Myocyte (in vitro differentiated cells): Measurements from ENCODE around the gene NEU3. TPM values are rescaled to one million over a fixed set of nuclear protein-coding genes. Genes with fewer than 3 reads are reported as not detected.
"Not testable (repeated sequence)": the region's sequence is repeated elsewhere in the genome, so short reads cannot be mapped to it uniquely, and the experiment has no call there.

Experiments
- DNase-seq: peaks from one replicate; pipeline ENCODE4 v3.0.0-alpha.2; 2012; ENCODE audit warnings: low read depth
- total RNA-seq: library from RNA; depleted of rRNA; stranded (reverse); fragments of >200 nt; gene quantifications from 2 replicates; pipeline ENCODE4 v1.2.3, GENCODE V29; 2014

Gene NEU3
- total RNA-seq, 1 donor from 2014 or later = 6.2 TPM

DNA sequence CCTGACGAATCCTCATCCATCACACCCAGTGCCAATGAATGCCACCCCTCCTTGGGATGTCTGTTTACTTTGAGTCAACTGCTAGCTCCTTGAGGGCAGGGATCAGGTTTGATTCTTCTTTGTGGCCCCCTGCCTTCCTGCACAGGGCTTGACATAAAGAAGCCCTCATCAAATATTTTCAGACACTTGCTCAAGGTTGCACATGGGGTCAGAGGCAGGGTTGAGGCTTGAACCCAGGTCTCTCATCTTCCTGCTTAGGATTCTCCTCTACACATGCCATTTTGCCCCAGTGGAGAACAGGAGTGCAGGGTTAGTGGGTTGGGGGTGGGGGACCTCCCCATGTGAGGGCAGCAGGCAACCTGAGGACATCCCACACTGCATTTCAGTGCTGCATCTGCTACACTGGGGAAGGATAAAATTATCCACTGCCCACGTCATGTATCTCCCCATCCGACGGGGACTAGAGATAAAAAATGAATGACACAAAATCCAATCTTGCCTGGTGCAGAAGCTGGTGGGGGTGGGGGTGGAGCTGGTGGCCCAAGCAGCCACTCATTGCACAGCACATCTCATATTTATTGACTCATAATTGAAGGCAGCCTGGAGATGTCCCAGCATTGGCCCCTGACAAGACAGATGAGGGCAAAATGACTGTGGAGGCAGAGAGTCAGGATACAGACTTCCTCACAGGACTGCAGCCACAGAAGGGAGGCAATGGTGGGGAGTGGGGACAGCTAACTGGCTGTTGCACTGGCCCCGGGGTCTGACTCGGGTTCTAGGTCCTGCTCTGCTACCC is 41.3 kb downstream of the NEU3 start:
- peak; percentile 66 for DNase-seq

GRCh38 chr11:75031224-75031753 is 42.6 kb downstream of the NEU3 start:
- peak; percentile 59 for DNase-seq

DNA sequence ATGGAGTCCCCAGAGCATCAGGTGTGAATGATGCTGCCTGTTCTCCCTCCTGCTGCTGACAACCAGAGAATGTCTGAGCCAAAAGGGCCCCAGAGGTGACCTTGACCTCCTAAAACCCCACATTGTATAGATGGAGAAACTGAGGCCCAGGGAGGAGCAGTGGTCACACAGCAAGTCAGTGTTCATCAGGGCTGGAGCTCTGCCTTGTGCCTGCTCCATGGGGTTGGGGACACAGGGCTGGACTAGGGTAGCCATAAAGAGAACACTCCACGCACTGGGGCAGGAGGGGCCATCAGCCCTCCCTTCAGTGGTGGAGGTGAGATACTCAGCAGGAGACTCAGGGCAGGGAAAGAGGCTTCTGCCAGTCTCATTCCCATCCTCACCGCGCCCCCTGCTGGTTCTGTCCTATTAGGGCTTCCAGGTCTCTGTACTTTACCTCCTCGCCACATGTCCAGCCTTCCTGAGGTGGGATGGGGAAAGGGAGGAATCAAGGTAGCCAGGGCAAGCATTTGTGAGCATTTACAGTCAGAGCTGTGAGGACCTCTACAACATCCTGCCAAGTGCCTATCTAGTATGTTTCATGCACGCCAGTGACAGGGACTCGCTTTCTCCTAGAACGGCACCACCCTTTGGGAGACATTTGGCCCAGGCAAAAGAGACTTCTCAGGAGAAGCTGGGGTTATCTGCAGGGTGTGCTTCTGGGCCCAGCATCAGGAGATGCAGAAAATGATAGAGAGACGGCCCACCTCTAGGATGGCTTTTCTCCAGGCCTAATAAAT is 43.2 kb downstream of the NEU3 start:
- peak; percentile 71 for DNase-seq

DNA sequence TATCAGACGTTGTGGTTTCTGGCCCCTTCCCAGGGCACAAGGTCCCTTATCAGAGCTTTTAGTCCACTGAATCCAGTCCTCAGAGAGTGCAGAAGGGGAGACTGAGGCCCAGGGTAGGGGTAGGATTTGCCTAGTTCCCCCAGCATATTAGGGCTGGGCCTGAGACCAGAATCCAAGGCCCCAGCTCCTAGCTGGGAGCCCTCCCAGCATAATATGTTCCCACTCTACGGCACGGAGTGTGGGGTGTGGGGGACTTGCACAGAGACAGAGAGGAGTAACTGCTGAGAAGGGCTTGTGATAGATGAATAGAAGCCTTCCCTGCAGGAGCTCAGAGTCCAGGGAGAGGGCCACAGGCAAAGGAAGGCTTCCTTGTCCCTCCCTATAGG is 43.8 kb downstream of the NEU3 start:
- DNase-seq = no peak

- DNase-seq = no peak
Measured at GRCh38 chr11:75033916-75034315, 45.2 kb downstream of the NEU3 start.

DNA sequence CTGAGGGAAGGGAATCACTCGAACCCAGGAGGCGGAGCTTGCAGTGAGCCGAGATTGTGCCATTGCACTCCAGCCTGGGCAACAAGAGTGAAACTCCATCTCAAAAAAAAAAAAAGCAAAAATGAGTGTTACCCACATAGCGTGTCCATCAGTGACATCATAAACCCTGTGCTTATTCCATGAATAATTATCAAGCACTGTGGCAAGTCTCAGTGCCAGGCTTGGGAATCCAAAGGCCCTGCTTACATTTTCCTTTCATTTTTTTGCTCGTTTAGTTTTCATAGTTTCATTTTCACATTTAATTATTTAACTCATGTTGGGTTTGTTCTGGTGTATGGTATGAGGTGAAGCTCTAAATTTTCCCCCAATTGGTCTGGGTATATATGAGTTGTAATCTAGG is 46.5 kb downstream of the NEU3 start:
- DNase-seq = no peak

DNA sequence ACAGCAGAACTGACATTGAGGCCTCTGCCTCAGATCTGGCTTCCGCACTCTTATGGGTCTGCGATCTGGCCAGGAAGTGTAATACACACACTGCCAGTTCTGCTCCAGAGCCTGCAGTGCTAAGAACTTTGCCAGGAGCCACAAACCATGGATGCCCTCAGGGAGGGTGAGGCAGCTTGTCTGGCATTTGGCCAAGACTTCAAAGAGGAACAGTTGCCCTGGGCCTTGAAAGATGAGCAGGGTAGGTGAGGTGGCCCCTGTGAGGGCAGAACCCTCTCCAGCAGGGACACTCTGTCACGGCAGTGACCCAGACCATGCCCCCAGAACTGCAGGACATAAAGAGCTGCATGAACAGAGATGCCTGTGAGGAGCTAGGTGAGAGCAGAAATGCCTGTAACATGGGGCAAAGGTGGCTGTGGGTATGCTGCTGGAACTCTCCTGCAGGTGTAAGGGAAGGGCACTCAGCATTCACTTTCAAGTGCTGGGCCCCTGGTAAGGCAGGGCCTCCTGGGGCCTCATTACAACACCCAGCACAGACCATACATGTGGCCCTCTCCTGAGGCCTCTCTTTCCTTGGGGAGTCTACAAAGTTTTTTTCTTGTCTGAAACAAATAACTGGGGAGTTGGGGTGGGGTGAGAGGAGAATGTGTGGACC is 47.3 kb downstream of the NEU3 start:
- DNase-seq = peak; percentile 93

DNA sequence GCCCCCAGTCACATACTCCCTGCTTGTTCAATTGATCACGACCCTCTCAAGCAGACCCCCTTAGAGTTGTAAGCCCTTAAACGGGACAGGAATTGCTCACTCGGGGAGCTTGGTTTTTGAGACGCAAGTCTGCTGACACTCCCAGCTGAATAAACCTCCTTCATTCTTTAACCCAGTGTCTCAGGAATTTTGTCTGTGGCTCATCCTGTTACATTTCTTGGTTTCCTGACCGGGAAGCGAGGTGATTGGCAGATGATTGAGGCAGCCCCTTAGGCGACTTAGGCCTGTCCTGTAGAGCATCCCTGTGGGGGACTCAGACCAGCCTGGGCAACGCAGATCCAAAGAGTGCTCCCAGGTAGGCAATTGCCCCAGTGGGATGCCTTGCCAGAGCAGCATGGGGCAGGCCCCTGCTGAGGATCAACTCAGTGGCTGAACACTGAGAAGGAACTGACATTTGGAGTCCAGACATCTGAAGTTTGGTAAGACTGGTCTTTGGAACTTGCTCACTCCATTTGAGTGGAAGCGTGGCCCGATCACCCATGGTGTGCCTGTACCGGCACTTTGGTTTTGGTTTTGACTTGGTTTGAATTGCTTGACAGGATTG is 51.5 kb downstream of the NEU3 start:
- DNase-seq = no peak

DNA sequence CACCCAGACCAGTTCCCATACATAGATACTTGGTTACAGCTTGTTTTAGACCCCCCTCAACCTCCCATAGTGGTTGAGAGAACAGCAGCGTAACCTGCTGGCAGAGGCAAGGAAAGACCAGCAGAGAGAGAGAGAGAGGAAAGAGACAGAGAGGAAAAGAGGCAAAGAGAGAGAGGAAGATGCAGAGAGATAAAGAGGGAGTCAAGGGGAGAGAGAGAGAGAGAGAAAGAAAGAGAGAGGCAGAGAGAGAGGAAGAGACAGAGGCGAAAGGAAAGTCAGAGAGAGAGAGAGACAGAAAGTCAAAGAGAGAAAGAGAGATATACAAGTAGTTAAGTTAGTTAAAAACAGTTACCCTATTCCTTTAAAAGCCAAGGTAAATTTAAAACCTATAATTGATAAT is 52.5 kb downstream of the NEU3 start:
- no peak for DNase-seq

GRCh38 chr11:75041821-75042220 is 53.1 kb downstream of the NEU3 start:
- DNase-seq = not testable (repeated sequence)

DNA sequence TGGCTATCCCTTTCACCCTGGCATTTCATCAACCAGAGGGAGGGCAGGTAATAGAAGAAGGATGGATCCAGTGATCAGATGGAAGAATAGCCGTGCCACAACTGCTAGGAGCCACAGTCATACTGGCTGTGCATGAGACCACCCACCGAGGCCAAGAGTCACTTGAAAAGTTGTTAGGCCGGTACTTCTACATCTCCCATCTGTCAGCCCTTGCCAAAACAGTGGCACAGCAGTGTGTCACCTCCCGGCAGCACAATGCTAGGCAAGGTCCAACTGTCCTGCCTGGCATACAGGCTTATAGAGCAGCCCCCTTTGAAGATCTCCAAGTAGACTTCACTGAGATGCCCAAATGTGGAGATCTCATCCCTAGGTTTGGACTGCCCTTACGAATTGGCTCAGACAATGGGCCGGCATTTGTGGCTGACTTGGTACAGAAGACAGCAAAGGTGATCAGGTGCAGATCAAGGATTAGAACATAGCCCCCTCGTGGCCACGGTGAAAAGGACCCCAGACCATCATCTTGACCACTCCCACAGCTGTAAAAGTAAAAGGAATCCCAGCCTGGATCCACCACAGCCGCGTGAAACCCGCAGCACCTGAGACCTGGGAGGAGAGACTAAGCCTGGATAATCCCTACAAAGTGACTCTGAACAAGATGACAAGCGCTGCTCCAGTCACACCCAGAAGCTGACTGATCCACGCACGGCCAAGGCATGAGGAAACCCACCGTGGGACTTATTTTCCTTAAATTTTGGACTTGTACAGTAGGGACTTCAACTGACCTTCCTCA is 55.8 kb downstream of the NEU3 start:
- DNase-seq = not testable (repeated sequence)

DNA sequence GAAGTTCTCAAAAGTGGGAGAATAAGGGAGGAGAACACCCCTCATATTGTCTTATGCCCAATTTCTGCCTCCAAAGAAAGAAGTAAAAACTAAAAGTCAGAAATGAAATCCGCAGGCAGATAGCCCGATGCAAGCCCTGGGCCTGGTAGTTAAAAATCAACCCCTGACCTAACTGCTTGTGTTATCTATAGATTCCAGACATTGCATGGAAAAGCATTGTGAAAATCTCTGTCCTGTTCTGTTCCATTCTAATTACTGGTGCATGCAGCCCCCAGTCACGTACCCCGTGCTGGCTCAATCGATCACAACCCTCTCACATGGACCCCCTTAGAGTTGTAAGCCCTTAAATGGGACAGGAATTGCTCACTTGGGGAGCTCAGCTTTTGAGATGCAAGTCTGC is 57.9 kb downstream of the NEU3 start:
- DNase-seq = not testable (repeated sequence)

DNA sequence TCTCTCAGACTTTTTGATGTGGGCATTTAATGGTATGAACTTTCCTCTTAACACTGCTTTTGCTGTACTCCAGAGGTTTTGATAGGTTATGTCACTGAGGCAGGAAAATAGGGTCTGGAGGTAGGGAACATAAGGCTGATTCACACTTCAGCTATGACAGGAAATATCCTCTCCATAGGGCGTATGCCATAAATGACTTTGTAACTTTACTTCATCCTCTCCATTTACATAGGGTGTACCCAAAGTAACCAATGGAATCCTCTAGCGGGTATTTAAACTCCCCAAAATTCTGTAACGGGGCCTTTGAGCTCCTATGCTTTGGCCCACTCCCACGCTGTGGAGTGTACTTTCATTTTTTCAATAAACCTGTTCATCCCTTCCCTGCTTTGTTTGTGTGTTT is 58.5 kb downstream of the NEU3 start:
- DNase-seq = no peak

DNA sequence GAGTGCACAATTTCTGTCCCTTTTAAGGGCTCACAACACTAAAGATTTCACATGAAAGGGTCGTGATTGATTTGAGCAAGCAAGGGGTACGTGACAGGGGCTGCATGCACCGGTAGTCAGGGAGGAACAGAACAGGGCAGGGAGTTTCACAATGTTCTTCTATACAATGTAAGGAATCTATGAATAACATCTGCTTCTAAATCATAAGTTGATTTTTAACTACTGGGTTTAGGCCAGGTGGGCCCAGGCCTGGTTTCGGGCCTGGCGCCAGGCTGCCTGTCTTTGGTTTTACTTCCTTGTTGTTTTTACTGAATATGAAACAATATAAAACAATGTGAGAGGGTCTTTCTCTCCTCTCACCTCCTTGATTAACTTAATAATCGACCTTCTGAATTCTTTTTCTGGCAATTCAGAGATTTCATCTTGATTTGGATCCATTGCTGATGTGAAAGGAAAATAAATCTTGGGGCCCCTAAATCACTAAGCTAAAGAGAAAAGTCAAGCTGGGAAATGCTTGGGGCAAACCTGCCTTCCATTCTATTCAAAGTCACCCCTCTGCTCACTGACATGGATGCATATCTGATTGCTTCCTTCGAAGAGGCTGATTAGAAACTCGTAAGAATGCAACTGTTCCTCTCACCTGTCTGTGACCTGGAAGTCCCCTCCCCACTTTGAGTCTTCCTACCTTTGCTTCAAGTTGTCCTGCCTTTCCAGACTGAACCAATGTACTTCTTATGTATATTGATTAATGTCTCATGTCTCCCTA is 61.0 kb downstream of the NEU3 start:
- not testable (repeated sequence) for DNase-seq

DNA sequence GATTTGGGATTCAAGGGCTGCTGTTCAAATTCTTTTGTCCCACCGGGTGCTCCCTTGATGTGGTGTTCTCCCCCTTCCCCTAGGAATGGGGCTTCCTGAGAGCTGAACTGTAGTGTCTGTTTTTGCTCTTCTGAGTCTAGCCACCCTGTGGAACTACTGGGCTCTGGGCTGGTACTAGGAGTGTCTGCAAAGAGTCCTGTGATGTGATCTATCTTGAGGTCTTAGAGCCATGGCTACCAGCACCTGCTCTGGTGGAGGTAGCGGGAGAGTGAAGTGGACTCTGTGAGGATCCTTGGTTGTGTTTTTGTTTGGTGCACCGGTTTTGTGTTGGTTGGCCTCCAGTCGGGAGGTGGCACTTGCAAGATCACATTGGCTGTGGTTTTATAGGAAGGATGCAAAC is 61.8 kb downstream of the NEU3 start:
- DNase-seq = no peak

DNA sequence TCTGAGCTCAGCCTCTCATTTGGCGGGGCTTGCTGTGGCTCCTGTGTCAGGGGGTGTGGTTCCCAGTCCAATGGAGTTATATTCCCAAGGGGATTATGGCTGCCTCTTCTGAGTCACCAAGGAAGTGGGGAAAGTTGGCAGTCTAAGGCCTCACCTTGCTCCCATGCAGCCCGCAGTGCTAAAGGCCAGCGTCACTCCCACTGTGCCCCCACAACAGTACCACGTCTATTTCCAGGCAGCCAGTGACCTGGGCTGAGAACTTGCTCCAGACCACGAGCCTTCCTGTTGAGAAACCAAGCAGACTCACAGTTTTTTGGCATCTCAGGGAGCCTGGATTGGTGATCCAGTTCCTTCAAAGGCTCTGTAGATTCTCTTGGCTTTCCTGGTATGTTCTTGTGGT is 62.3 kb downstream of the NEU3 start:
- no peak for DNase-seq

GRCh38 chr11:75052457-75052856 is 63.7 kb downstream of the NEU3 start:
- no peak for DNase-seq

- no peak for DNase-seq
Measured at GRCh38 chr11:75055511-75055910, 66.8 kb downstream of the NEU3 start.

GRCh38 chr11:75056814-75057213 is 68.1 kb downstream of the NEU3 start:
- DNase-seq = no peak

GRCh38 chr11:75059299-75059698 is 70.6 kb downstream of the NEU3 start:
- no peak for DNase-seq
